Astrocyte of the spinal cord (primary cell): ENCODE measurements around the gene MATK.

Source experiments
- DNase-seq: peaks from one replicate; pipeline ENCODE4 v3.0.0; 2011; ENCODE audit warnings: low read depth, low spot score
- H3K4me3 ChIP-seq: 2 replicates; pipeline ENCODE4 v1.5.1; 2011; ENCODE audit warnings: low read depth, mild to moderate bottlenecking, low read length, moderate library complexity
- CTCF ChIP-seq: IDR thresholded peaks from 2 replicates; pipeline ENCODE4 v1.5.1; 2012; ENCODE audit warnings: low read depth, mild to moderate bottlenecking, low read length, inconsistent platforms
- in situ Hi-C: cut with HindIII; loops from 2 replicates; pipeline ENCODE4 v1.10.0; 2017; ENCODE audit warnings: low sequenced_read_pairs

MATK gene

GRCh38 chr19:3831601-3832000 lies 45.4 kb upstream of the MATK start:
- no peak for TF ChIP-seq CTCF
- H3K4me3 ChIP-seq = no peak overlapping the region
- no peak for DNase-seq
- in situ Hi-C loops = no loop called here

- DNase-seq = no peak
- in situ Hi-C loops = no loop called here
- TF ChIP-seq CTCF = no peak
- no peak overlapping the region for H3K4me3 ChIP-seq
Measured at GRCh38 chr19:3830621-3831589, 44.7 kb upstream of the MATK start.

- in situ Hi-C loops = no loop called here
- no peak overlapping the region for H3K4me3 ChIP-seq
- DNase-seq = no peak
Measured at GRCh38 chr19:3827306-3827705, 41.1 kb upstream of the MATK start.

GRCh38 chr19:3826163-3826562 lies 40.0 kb upstream of the MATK start:
- H3K4me3 ChIP-seq = no peak overlapping the region

More at GRCh38 chr19:3827306-3827705, 41.1 kb upstream of the MATK start:
- TF ChIP-seq CTCF = no peak

GRCh38 chr19:3825286-3825956 lies 39.2 kb upstream of the MATK start:
- no peak overlapping the region for H3K4me3 ChIP-seq
- DNase-seq = no peak
- no peak for TF ChIP-seq CTCF
- in situ Hi-C loops = no loop called here

More at GRCh38 chr19:3826163-3826562, 40.0 kb upstream of the MATK start:
- in situ Hi-C loops = no loop called here
- DNase-seq = no peak
- no peak for TF ChIP-seq CTCF

- TF ChIP-seq CTCF = no peak
- DNase-seq = no peak
- H3K4me3 ChIP-seq = no peak overlapping the region
- in situ Hi-C loops = no loop called here
Measured at GRCh38 chr19:3823350-3823713, 37.2 kb upstream of the MATK start.
